SU-DHL-6 (cell line): ENCODE results near the gene FKBP2.

Experiments
- H2AFZ ChIP-seq: fragments of 200-600 bp; sonication (generic); 2 replicates; pipeline ENCODE4 v1.6.1; 2014; ENCODE audit warnings: low read depth, mild to moderate bottlenecking, moderate library complexity, mixed read lengths, antibody characterized with exemption, low read length; ENCODE audit not compliant: severe bottlenecking
- H3F3A ChIP-seq: fragments of 200-600 bp; shearing (Covaris generic); 2 replicates; pipeline ENCODE4 v1.6.0; 2016; ENCODE audit warnings: antibody characterized with exemption, mild to moderate bottlenecking; ENCODE audit not compliant: insufficient read depth
- H3K27ac ChIP-seq: fragments of 200-600 bp; sonication (generic); 2 replicates; pipeline ENCODE4 v1.5.1; 2016; ENCODE audit warnings: low read depth, mild to moderate bottlenecking, low read length, moderate library complexity, mixed read lengths
- H3K27me3 ChIP-seq: fragments of 200-600 bp; sonication (generic), shearing (Covaris generic); 2 replicates; pipeline ENCODE4 v1.6.0; 2014; ENCODE audit warnings: mild to moderate bottlenecking, low read length
- H3K36me3 ChIP-seq: fragments of 200-600 bp; sonication (generic); 2 replicates; pipeline ENCODE4 v1.6.1; 2014; ENCODE audit warnings: mild to moderate bottlenecking, low read length, mixed read lengths
- H3K4me2 ChIP-seq: fragments of 300-600, 200-600 bp; shearing (Covaris generic), sonication (generic); 2 replicates; pipeline ENCODE4 v1.6.0; 2014; ENCODE audit warnings: low read length, low read depth, mild to moderate bottlenecking; ENCODE audit not compliant: poor library complexity, severe bottlenecking
- H3K4me3 ChIP-seq: fragments of 200-600 bp; sonication (generic); 2 replicates; pipeline ENCODE4 v1.5.1; 2014; ENCODE audit warnings: antibody characterized with exemption, low read length, mild to moderate bottlenecking, mixed read lengths; ENCODE audit not compliant: insufficient read depth, poor library complexity, severe bottlenecking
- H3K79me2 ChIP-seq: fragments of 200-600 bp; sonication (generic); 2 replicates; pipeline ENCODE4 v1.6.1; 2014; ENCODE audit warnings: mild to moderate bottlenecking, low read length, moderate library complexity; ENCODE audit not compliant: insufficient read depth
- H3K9ac ChIP-seq: fragments of 200-600 bp; sonication (generic); 2 replicates; pipeline ENCODE4 v1.7.0; 2014; ENCODE audit warnings: mild to moderate bottlenecking, low read length
- H3K9me2 ChIP-seq: fragments of 200-600 bp; sonication (generic); replicated peaks from 2 replicates; pipeline ENCODE4 v1.6.1; 2014; ENCODE audit warnings: low read length; ENCODE audit not compliant: insufficient read depth
- H3K9me3 ChIP-seq: fragments of 200-600 bp; sonication (generic); 2 replicates; pipeline ENCODE4 v1.6.1; 2014; ENCODE audit warnings: low read length, mixed read lengths; ENCODE audit not compliant: insufficient read depth
- H4K20me1 ChIP-seq: fragments of 200-600 bp; sonication (generic); 2 replicates; pipeline ENCODE4 v1.6.1; 2014; ENCODE audit warnings: low read depth, mild to moderate bottlenecking, antibody characterized with exemption, low read length, moderate library complexity, mixed read lengths
- EZH2phosphoT487 ChIP-seq: fragments of 200-600 bp; sonication (generic), shearing (Covaris generic); conservative IDR thresholded peaks from 2 replicates; pipeline ENCODE4 v1.6.1; 2018; ENCODE audit warnings: mild to moderate bottlenecking, antibody characterized with exemption, low read length, moderate library complexity, mixed read lengths
- TF ChIP-seq, protein P1 (sequence below): fragments of 200-600 bp; sonication (generic); IDR thresholded peaks from one replicate; pipeline ENCODE4 v1.5.1; 2017; ENCODE audit warnings: antibody characterized with exemption, mild to moderate bottlenecking, low read length, moderate library complexity; ENCODE audit not compliant: insufficient read depth, poor library complexity, severe bottlenecking

Gene FKBP2

DNA sequence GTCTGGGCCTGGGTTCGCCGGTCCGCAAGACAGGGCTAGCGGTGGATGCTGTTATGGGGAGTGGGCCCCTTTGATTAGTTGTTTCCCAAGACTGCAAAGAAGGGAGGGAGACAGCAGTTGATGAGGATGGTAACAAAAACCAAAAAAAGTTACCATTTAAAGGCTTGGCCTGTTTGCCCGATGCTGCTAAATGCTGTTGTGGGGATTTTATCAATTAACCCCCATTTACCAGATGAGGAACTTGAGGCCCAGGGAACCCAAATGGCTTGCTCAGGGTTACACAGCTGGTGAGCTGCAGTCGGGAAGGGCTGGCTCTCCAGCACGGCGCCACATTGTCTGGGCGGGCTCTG is 18.3 kb upstream of the FKBP2 start:
- Histone ChIP-seq H3K36me3 (no peaks in the 10 kb centered on the region), H3K4me2 (no peak overlapping the region), H3K27ac (no peak overlapping the region), H2AFZ (no peak overlapping the region), H3K9me2 (no peaks in the 10 kb centered on the region), H4K20me1 (no peaks in the 10 kb centered on the region), H3F3A (peaks cover 26% of the 10 kb centered on the region), H3K4me3 (no peak overlapping the region), H3K9me3 (no peaks in the 10 kb centered on the region), H3K79me2 (no peaks in the 10 kb centered on the region; the same call in 1 of the 2 replicates), H3K27me3 (no peaks in the 10 kb centered on the region), H3K9ac (no peak overlapping the region)
- TF ChIP-seq, protein P1, sequence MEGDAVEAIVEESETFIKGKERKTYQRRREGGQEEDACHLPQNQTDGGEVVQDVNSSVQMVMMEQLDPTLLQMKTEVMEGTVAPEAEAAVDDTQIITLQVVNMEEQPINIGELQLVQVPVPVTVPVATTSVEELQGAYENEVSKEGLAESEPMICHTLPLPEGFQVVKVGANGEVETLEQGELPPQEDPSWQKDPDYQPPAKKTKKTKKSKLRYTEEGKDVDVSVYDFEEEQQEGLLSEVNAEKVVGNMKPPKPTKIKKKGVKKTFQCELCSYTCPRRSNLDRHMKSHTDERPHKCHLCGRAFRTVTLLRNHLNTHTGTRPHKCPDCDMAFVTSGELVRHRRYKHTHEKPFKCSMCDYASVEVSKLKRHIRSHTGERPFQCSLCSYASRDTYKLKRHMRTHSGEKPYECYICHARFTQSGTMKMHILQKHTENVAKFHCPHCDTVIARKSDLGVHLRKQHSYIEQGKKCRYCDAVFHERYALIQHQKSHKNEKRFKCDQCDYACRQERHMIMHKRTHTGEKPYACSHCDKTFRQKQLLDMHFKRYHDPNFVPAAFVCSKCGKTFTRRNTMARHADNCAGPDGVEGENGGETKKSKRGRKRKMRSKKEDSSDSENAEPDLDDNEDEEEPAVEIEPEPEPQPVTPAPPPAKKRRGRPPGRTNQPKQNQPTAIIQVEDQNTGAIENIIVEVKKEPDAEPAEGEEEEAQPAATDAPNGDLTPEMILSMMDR = no peak
- TF ChIP-seq EZH2phosphoT487 = no peak

DNA sequence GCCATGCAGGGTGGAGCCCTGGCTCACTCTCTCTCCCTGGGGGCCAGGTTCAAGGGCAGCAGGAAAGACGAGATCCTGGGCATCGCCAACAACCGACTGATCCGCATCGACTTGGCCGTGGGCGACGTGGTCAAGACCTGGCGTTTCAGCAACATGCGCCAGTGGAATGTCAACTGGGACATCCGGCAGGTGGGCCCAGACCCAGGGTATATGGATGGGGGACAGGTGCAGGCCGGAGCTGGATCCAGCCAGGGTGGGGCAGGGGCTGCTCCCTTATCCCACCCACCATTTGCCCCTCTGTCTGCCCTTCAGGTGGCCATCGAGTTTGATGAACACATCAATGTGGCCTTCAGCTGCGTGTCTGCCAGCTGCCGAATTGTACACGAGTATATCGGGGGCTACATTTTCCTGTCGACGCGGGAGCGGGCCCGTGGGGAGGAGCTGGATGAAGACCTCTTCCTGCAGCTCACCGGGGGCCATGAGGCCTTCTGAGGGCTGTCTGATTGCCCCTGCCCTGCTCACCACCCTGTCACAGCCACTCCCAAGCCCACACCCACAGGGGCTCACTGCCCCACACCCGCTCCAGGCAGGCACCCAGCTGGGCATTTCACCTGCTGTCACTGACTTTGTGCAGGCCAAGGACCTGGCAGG is 17.8 kb upstream of the FKBP2 start:
- H3K9me2 ChIP-seq = no peaks in the 10 kb centered on the region
- no peaks in the 10 kb centered on the region; the same call in 1 of the 2 replicates for H3K79me2 ChIP-seq
- no peaks in the 10 kb centered on the region for H4K20me1 ChIP-seq
- no peak overlapping the region for H3K4me3 ChIP-seq
- H3K9ac ChIP-seq = no peak overlapping the region
- no peaks in the 10 kb centered on the region for H3K27me3 ChIP-seq
- no peak overlapping the region for H2AFZ ChIP-seq
- no peak overlapping the region for H3K4me2 ChIP-seq
- H3K36me3 ChIP-seq = no peaks in the 10 kb centered on the region
- TF ChIP-seq, protein P1 = no peak
- no peak for TF ChIP-seq EZH2phosphoT487
- H3F3A ChIP-seq = peaks cover 27% of the 10 kb centered on the region
- peak overlapping the region; percentile 16; the same call in 1 of the 2 replicates for H3K27ac ChIP-seq
- H3K9me3 ChIP-seq = no peaks in the 10 kb centered on the region

DNA sequence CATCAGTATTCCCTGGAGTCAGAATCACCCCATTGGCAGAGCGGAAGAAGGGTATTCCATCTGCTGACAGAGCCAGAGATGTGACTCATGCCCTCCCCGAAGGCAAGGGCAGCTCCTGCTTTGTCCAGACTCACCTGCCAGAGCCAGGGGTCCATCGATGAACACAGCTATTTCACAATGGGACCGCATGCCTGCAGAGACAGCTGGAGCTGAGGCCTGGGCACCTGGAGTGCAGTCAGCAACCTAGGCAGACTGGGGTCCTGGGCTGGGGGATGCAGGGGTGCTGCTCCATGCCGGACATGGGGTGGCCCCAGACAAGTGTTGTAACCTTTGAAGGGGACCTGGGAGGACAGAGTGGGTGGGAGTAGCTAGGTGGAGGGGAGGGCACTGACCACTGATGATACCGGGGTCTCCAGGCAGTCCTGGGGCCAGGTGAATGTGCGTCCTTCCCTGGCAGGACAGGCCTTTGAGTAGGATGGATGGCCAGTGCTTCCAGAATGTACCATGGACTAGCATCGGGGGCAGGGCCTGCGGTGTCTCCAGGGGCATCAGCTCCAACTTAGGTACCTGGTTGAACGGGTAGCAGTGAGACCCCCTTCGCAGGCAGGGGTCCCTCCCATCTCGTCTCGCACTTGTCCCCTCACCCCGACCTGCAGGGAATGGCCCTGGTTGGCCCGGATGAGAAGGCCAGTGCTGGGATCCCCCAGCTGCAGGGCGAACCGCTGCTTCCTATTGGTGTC is 16.6 kb upstream of the FKBP2 start:
- no peaks in the 10 kb centered on the region for H3K9me2 ChIP-seq
- H3K4me3 ChIP-seq = no peak overlapping the region
- H3K27ac ChIP-seq = no peak overlapping the region
- H4K20me1 ChIP-seq = no peaks in the 10 kb centered on the region
- no peak overlapping the region for H3K9ac ChIP-seq
- H3K4me2 ChIP-seq = no peak overlapping the region
- no peaks in the 10 kb centered on the region for H3K27me3 ChIP-seq
- peaks cover 34% of the 10 kb centered on the region for H3F3A ChIP-seq
- no peaks in the 10 kb centered on the region for H3K9me3 ChIP-seq
- no peaks in the 10 kb centered on the region; the same call in 1 of the 2 replicates for H3K79me2 ChIP-seq
- no peak overlapping the region for H2AFZ ChIP-seq
- TF ChIP-seq, protein P1 = no peak
- TF ChIP-seq EZH2phosphoT487 = no peak
- no peaks in the 10 kb centered on the region for H3K36me3 ChIP-seq
